ENCODE measurements around the gene TTC33.
"Not testable (repeated sequence)": the region's sequence is repeated elsewhere in the genome, so short reads cannot be mapped to it uniquely, and the experiment has no call there.

Gene TTC33

GRCh38 chr5:40651201-40651600 lies 104.6 kb downstream of the TTC33 start:
- no peak for DNase-seq

- no peak for DNase-seq
Observed at GRCh38 chr5:40649463-40650030, 106.2 kb downstream of the TTC33 start.

GRCh38 chr5:40648150-40648549 lies 107.6 kb downstream of the TTC33 start:
- no peak for DNase-seq

GRCh38 chr5:40646266-40646665 lies 109.5 kb downstream of the TTC33 start:
- DNase-seq = no peak

GRCh38 chr5:40639531-40639930 lies 116.2 kb downstream of the TTC33 start:
- DNase-seq = not testable (repeated sequence)

- DNase-seq = no peak
Observed at GRCh38 chr5:40634593-40634992, 121.2 kb downstream of the TTC33 start.

- no peak for DNase-seq
Observed at GRCh38 chr5:40634154-40634553, 121.6 kb downstream of the TTC33 start.

GRCh38 chr5:40631236-40631635 lies 124.5 kb downstream of the TTC33 start:
- no peak for DNase-seq

- DNase-seq = no peak
Observed at GRCh38 chr5:40630126-40630525, 125.6 kb downstream of the TTC33 start.

GRCh38 chr5:40628407-40628806 lies 127.4 kb downstream of the TTC33 start:
- no peak for DNase-seq

GRCh38 chr5:40627706-40628105 lies 128.1 kb downstream of the TTC33 start:
- no peak for DNase-seq

GRCh38 chr5:40626801-40627200 lies 129.0 kb downstream of the TTC33 start:
- DNase-seq = no peak

GRCh38 chr5:40623480-40624420 lies 132.0 kb downstream of the TTC33 start:
- DNase-seq = no peak

- no peak for DNase-seq
Observed at GRCh38 chr5:40622463-40623252, 133.1 kb downstream of the TTC33 start.

GRCh38 chr5:40619421-40619820 lies 136.3 kb downstream of the TTC33 start:
- DNase-seq = no peak

GRCh38 chr5:40618926-40619325 lies 136.8 kb downstream of the TTC33 start:
- DNase-seq = no peak

- DNase-seq = no peak
Observed at GRCh38 chr5:40616781-40617180, 139.0 kb downstream of the TTC33 start.

- no peak for DNase-seq
Observed at GRCh38 chr5:40615586-40616170, 140.1 kb downstream of the TTC33 start.

- DNase-seq = no peak
Observed at GRCh38 chr5:40614923-40615585, 140.7 kb downstream of the TTC33 start.

GRCh38 chr5:40614466-40614865 lies 141.3 kb downstream of the TTC33 start:
- no peak for DNase-seq

- DNase-seq = no peak
Observed at GRCh38 chr5:40607202-40607601, 148.6 kb downstream of the TTC33 start.

- no peak for DNase-seq
Observed at GRCh38 chr5:40606077-40606765, 149.5 kb downstream of the TTC33 start.
